H1 (cell line): ENCODE data around the gene TRHDE. TPM values are rescaled to one million over a fixed set of nuclear protein-coding genes. Genes with fewer than 3 reads are reported as not detected.

Source experiments
- CTCF ChIA-PET: fragments of 300-600 bp; sonication (Branson Sonifier 250); formaldehyde crosslinking; loops from one replicate; lab custom pipeline; 2021; ENCODE audit not compliant: partially characterized antibody; lab: Charles Lee
- POLR2A ChIA-PET: fragments of 300-600 bp; sonication (Branson Sonifier 250); formaldehyde crosslinking; loops from one replicate; lab custom pipeline; 2021; ENCODE audit warnings: inconsistent platforms; ENCODE audit not compliant: partially characterized antibody; lab: Charles Lee
- DNase-seq, 2 experiments: peaks; one replicate each; pipeline versions ENCODE4 v3.0.0 to v3.0.0-alpha.2; 2010 to 2022; ENCODE audit warnings: low spot score in 2 of 2, low read depth in 1 of 2, mixed read lengths in 1 of 2
- FAIRE-seq: peaks from 2 replicates; lab custom pipeline; 2011; peaks lifted over from hg19 to GRCh38; lab: Jason Lieb, UNC
- H2AFZ ChIP-seq: 2 replicates; pipeline ENCODE4 v1.8.1; 2012; ENCODE audit warnings: low read length, inconsistent platforms
- H2AK5ac ChIP-seq: 2 replicates; pipeline ENCODE4 v1.6.1; 2013; ENCODE audit warnings: low read depth, low read length
- H2BK120ac ChIP-seq: replicated peaks from 2 replicates; pipeline ENCODE3; 2013; ENCODE audit warnings: low read depth, low read length, inconsistent platforms
- H2BK12ac ChIP-seq: 2 replicates; pipeline ENCODE4 v1.6.1; 2013; ENCODE audit warnings: low read depth, low read length
- H2BK15ac ChIP-seq: 2 replicates; pipeline ENCODE4 v1.6.1; 2013; ENCODE audit warnings: low read length
- H2BK20ac ChIP-seq: 2 replicates; pipeline ENCODE4 v1.6.1; 2013; ENCODE audit warnings: low read length
- H2BK5ac ChIP-seq: 2 replicates; pipeline ENCODE4 v1.6.1; 2013; ENCODE audit warnings: low read depth, low read length
- H3K14ac ChIP-seq: 2 replicates; pipeline ENCODE4 v1.6.1; 2013; ENCODE audit warnings: inconsistent platforms; ENCODE audit not compliant: insufficient read length
- H3K18ac ChIP-seq: 2 replicates; pipeline ENCODE4 v1.6.1; 2013; ENCODE audit warnings: low read length; ENCODE audit errors: extremely low read depth
- H3K23ac ChIP-seq: 2 replicates; pipeline ENCODE4 v1.6.1; 2013; ENCODE audit warnings: inconsistent platforms; ENCODE audit not compliant: insufficient read length
- H3K23me2 ChIP-seq: 2 replicates; pipeline ENCODE4 v1.6.1; 2013; ENCODE audit warnings: low read depth, low read length
- H3K27ac ChIP-seq: 2 replicates; pipeline ENCODE4 v1.6.1; 2011; ENCODE audit warnings: low read depth, low read length, inconsistent platforms
- H3K27me3 ChIP-seq, 4 experiments: replicated peaks in 1 of 4; 1 replicate in 1 of 4; 2 replicates in 3 of 4; pipeline versions ENCODE4 v1.6.1 to v1.8.1; 2011 to 2013; ENCODE audit warnings: low read length in 3 of 4, mild to moderate bottlenecking in 3 of 4, inconsistent platforms in 2 of 4, mixed read lengths in 2 of 4, moderate library complexity in 1 of 4; ENCODE audit not compliant: control insufficient read depth in 3 of 4, insufficient read depth in 3 of 4; ENCODE audit errors: extremely low read depth in 1 of 4
- H3K36me3 ChIP-seq, 4 experiments: 2 replicates each; pipeline versions ENCODE4 v1.6.1 to v1.8.1; 2011 to 2013; ENCODE audit warnings: mild to moderate bottlenecking in 4 of 4, low read length in 3 of 4, moderate library complexity in 2 of 4, control low read depth in 1 of 4, inconsistent platforms in 1 of 4; ENCODE audit not compliant: insufficient read depth in 4 of 4, control insufficient read depth in 2 of 4
- H3K4ac ChIP-seq: replicated peaks from 2 replicates; pipeline ENCODE3; 2013; ENCODE audit warnings: low read length, low read depth, mixed read lengths, inconsistent platforms; ENCODE audit not compliant: insufficient read length
- H3K4me1 ChIP-seq, 4 experiments: replicated peaks in 1 of 4; 1 replicate in 1 of 4; 2 replicates in 3 of 4; pipeline versions ENCODE4 v1.6.1 to v1.8.1; 2011 to 2013; ENCODE audit warnings: low read length in 3 of 4, inconsistent platforms in 2 of 4, mixed read lengths in 1 of 4; ENCODE audit not compliant: insufficient read depth in 4 of 4, control insufficient read depth in 3 of 4
- H3K4me2 ChIP-seq, 2 experiments: 2 replicates each; pipeline versions ENCODE4 v1.6.1 to v1.8.1; 2011 to 2013; ENCODE audit warnings: low read depth in 2 of 2, low read length in 2 of 2, control low read depth in 1 of 2, inconsistent platforms in 1 of 2, mild to moderate bottlenecking in 1 of 2; ENCODE audit not compliant: insufficient read depth in 1 of 2
- H3K4me3 ChIP-seq, 4 experiments: fragments of 200-600, 300-600 bp in 1 of 4; sonication (generic), shearing (Covaris generic), sonication (Bioruptor Twin) in 1 of 4; 2 replicates each; pipeline versions ENCODE4 v1.5.1 to v1.8.1; 2011 to 2016; ENCODE audit warnings: low read length in 4 of 4, low read depth in 3 of 4, control low read depth in 2 of 4, inconsistent platforms in 2 of 4, mild to moderate bottlenecking in 2 of 4, mixed read lengths in 1 of 4, moderate library complexity in 1 of 4; ENCODE audit not compliant: insufficient read depth in 2 of 4; ENCODE audit errors: extremely low read depth in 1 of 4
- H3K56ac ChIP-seq: replicated peaks from 2 replicates; pipeline ENCODE3; 2013; ENCODE audit warnings: low read depth, mild to moderate bottlenecking, mixed read lengths, low read length, inconsistent platforms; ENCODE audit not compliant: insufficient read length
- H3K79me1 ChIP-seq: 2 replicates; pipeline ENCODE4 v1.6.1; 2013; ENCODE audit warnings: low read depth, low read length, control low read depth
- H3K79me2 ChIP-seq, 2 experiments: 2 replicates each; pipeline versions ENCODE4 v1.6.1 to v1.8.1; 2012 to 2013; ENCODE audit warnings: low read length in 2 of 2, mild to moderate bottlenecking in 2 of 2, inconsistent platforms in 1 of 2; ENCODE audit not compliant: insufficient read depth in 2 of 2, control insufficient read depth in 1 of 2
- H3K9ac ChIP-seq, 4 experiments: replicated peaks in 1 of 4; 1 replicate in 1 of 4; 2 replicates in 3 of 4; pipeline versions ENCODE4 v1.6.1 to v1.8.1; 2011 to 2013; ENCODE audit warnings: low read depth in 3 of 4, low read length in 3 of 4, control low read depth in 2 of 4, mild to moderate bottlenecking in 2 of 4, moderate library complexity in 2 of 4, inconsistent platforms in 1 of 4; ENCODE audit errors: extremely low read depth in 1 of 4
- H3K9me3 ChIP-seq, 2 experiments: 2 replicates each; pipeline versions ENCODE4 v1.6.1 to v1.8.1; 2012 to 2013; ENCODE audit warnings: mild to moderate bottlenecking in 2 of 2, moderate library complexity in 2 of 2, control low read depth in 1 of 2, inconsistent platforms in 1 of 2, low read depth in 1 of 2, low read length in 1 of 2, mixed read lengths in 1 of 2; ENCODE audit not compliant: insufficient read depth in 2 of 2
- H4K20me1 ChIP-seq, 2 experiments: replicated peaks in 1 of 2; 2 replicates each; pipeline versions ENCODE3 to v1.8.1; 2011 to 2013; ENCODE audit warnings: inconsistent platforms in 2 of 2, low read length in 2 of 2, mild to moderate bottlenecking in 1 of 2; ENCODE audit not compliant: insufficient read depth in 2 of 2, control insufficient read depth in 1 of 2
- H4K5ac ChIP-seq: 2 replicates; pipeline ENCODE4 v1.6.1; 2013; ENCODE audit warnings: low read length, low read depth, mixed read lengths, inconsistent platforms; ENCODE audit not compliant: insufficient read length
- H4K8ac ChIP-seq: 2 replicates; pipeline ENCODE4 v1.8.0; 2013; ENCODE audit warnings: mild to moderate bottlenecking, moderate library complexity, low read length, inconsistent platforms; ENCODE audit not compliant: insufficient read depth; ENCODE audit errors: extremely low read depth
- H4K91ac ChIP-seq: replicated peaks from 2 replicates; pipeline ENCODE3; 2013; ENCODE audit warnings: low read length, mixed read lengths, inconsistent platforms; ENCODE audit not compliant: insufficient read length
- BACH1 ChIP-seq: IDR thresholded peaks from 2 replicates; pipeline ENCODE4 v1.6.1; 2012; ENCODE audit warnings: low read length, improper control_type of control experiment
- CBX8 ChIP-seq: fragments of 300-800, 300-1000 bp; sonication (generic); IDR thresholded peaks from 2 replicates; pipeline ENCODE4 v1.7.1; 2016; ENCODE audit warnings: low read depth, low read length, borderline replicate concordance
- CHD2 ChIP-seq: IDR thresholded peaks from 2 replicates; pipeline ENCODE4 v1.6.1; 2012; ENCODE audit warnings: low read length, improper control_type of control experiment
- FOSL1 ChIP-seq: IDR thresholded peaks from 2 replicates; pipeline ENCODE4 v1.6.1; 2011; ENCODE audit warnings: mild to moderate bottlenecking, low read depth, low read length, moderate library complexity; ENCODE audit not compliant: insufficient read depth
- GTF2F1 ChIP-seq: IDR thresholded peaks from 2 replicates; pipeline ENCODE4 v1.6.1; 2012; ENCODE audit warnings: low read depth, low read length, improper control_type of control experiment, borderline replicate concordance
- JUND ChIP-seq: IDR thresholded peaks from 2 replicates; pipeline ENCODE4 v1.6.1; 2011; ENCODE audit warnings: mild to moderate bottlenecking, improper control_type of control experiment, low read length
- POLR2A ChIP-seq, 2 experiments: IDR thresholded peaks; 1 replicate in 1 of 2; 2 replicates in 1 of 2; pipeline ENCODE4 v1.6.1; 2011; ENCODE audit warnings: low read depth in 2 of 2, low read length in 2 of 2, mild to moderate bottlenecking in 2 of 2; ENCODE audit errors: control extremely low read depth in 1 of 2
- RNF2 ChIP-seq: fragments of 200-900, 300-1000 bp; sonication (generic); IDR thresholded peaks from 2 replicates; pipeline ENCODE4 v1.7.1; 2016; ENCODE audit warnings: borderline replicate concordance, low read depth, mild to moderate bottlenecking, antibody characterized with exemption, low read length; ENCODE audit not compliant: poor library complexity, severe bottlenecking; ENCODE audit errors: missing control alignments
- SIX5 ChIP-seq: IDR thresholded peaks from 2 replicates; pipeline ENCODE4 v1.6.1; 2011; ENCODE audit warnings: mild to moderate bottlenecking, low read depth, low read length
- SRF ChIP-seq: IDR thresholded peaks from 2 replicates; pipeline ENCODE4 v1.6.1; 2011; ENCODE audit warnings: mild to moderate bottlenecking, low read depth, low read length, moderate library complexity
- TBP ChIP-seq: IDR thresholded peaks from 2 replicates; pipeline ENCODE4 v1.6.1; 2011; ENCODE audit warnings: low read depth, low read length, improper control_type of control experiment
- TEAD4 ChIP-seq: IDR thresholded peaks from 2 replicates; pipeline ENCODE4 v1.6.1; 2012; ENCODE audit warnings: low read depth, low read length, inconsistent platforms, mixed read lengths
- WGBS, 2 experiments: shearing (Covaris generic) in 1 of 2; methylation state at CpG; one replicate each; pipeline versions ENCODE4 v1.1.6 to v1.1.7; 2013 to 2015; ENCODE audit warnings: low lambda C conversion rate in 2 of 2, mixed read lengths in 2 of 2, inconsistent platforms in 1 of 2, low coverage in 1 of 2, missing lambda C conversion rate in 1 of 2; ENCODE audit not compliant: insufficient replicate concordance in 2 of 2, insufficient coverage in 1 of 2, insufficient read length in 1 of 2; ENCODE audit errors: extremely low coverage in 1 of 2, missing lambda C conversion rate in 1 of 2; 5-methylcytosine and 5-hydroxymethylcytosine counted together
- polyA plus RNA-seq, 7 experiments: library from polyadenylated mRNA; depleted of rRNA in 3 of 7; stranded (reverse) in 5 of 7; unstranded in 2 of 7; fragments of >200 nt in 5 of 7; fragments of 200-250 nt in 2 of 7; gene quantifications; 1 replicate in 5 of 7; 2 replicates in 1 of 7; 4 replicates in 1 of 7; pipeline versions ENCODE4 v1.2.1 to v1.2.3, GENCODE V29; 2011 to 2013; ENCODE audit warnings: missing spikeins in 2 of 7, mixed read lengths in 2 of 7
- total RNA-seq: library from RNA; stranded (reverse); fragmentation: NEBNext Ultra II Directional; extraction: Animal tissue kit (Norgen Biotek cat#: 25700); gene quantifications from 2 replicates; pipeline ENCODE4 v1.2.1, GENCODE V29; 2021
- TF ChIP-seq, protein P1 (sequence below), 3 experiments: IDR thresholded peaks; 1 replicate in 2 of 3; 2 replicates in 1 of 3; pipeline versions ENCODE4 v1.5.1 to v1.6.1; 2011; ENCODE audit warnings: low read length in 3 of 3, mild to moderate bottlenecking in 3 of 3, inconsistent platforms in 2 of 3, low read depth in 1 of 3, moderate library complexity in 1 of 3; ENCODE audit not compliant: insufficient read depth in 1 of 3; ENCODE audit errors: control extremely low read depth in 1 of 3

Gene TRHDE
- total and polyA plus RNA-seq, 2 of the 8 experiments (the other 6 are each of a cell fraction or from before 2014, with no cell fraction given): 1.3 to 5.0 TPM

DNA sequence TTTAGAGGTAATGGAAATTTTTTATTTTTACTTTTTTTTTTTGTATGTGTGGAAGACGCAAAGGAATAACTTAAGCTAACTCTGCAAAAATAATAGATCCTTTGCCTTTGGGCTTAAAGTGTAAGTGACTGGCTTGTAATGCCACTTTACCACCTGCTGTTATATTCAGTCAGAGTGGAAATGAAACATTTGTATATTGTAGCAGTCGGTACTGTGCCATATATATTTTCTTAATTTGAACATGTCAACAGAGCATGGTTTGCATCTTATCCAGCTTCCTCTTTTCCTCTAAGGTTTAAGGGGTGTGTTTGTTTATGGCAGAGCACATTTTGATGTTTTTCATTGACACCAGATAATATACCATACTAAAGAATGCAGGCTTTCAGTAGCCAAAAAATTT, 176.6 kb downstream of the TRHDE start:
- Histone ChIP-seq H2BK5ac (no peak overlapping the region), H3K9ac (no peak overlapping the region), H3K9me3 (peaks cover 9 to 14% of the 10 kb centered on the region in 2 experiments), H2BK20ac (no peak overlapping the region), H2BK12ac (no peak overlapping the region), H3K23ac (no peak overlapping the region), H3K27ac (no peak overlapping the region), H3K56ac (no peak overlapping the region), H3K14ac (no peak overlapping the region), H2AK5ac (no peak overlapping the region), H3K18ac (no peak overlapping the region), H3K4me1 (peaks cover 0 to 2% (median under 1%) of the 10 kb centered on the region in 4 experiments; a peak in 2 of 7 replicates), H4K8ac (no peak overlapping the region), H4K5ac (no peak overlapping the region), H3K4ac (no peak overlapping the region), H2BK120ac (no peak overlapping the region), H3K79me1 (no peaks in the 10 kb centered on the region), H4K91ac (no peak overlapping the region), H2BK15ac (no peak overlapping the region), H3K4me3 (no peak overlapping the region), H3K4me2 (no peak overlapping the region), H3K23me2 (no peaks in the 10 kb centered on the region), H2AFZ (no peak overlapping the region), H3K27me3 (no peaks in the 10 kb centered on the region), H4K20me1 (no peaks in the 10 kb centered on the region), H3K79me2 (no peaks in the 10 kb centered on the region), H3K36me3 (no peaks in the 10 kb centered on the region; a peak in 2 of 8 replicates)
- POLR2A ChIA-PET: no interaction called here
- FAIRE-seq: no peak
- CTCF ChIA-PET: interaction anchor here (0.7 kb wide), 1 partner anchor 1995 kb away, joined by 3 read pairs; no protein-coding TSS in a partner anchor
- no peak for DNase-seq
- 71% methylated on average over 2 of the region's 2 CpGs; no CpG with 5 or more reads in 1 of the 2 experiments for WGBS, 2 experiments
- TF ChIP-seq POLR2A (IDR thresholded peaks at IDR 0.05; ENCODE audit: control extremely low read depth in 1 of 2, low read depth in 2 of 2, low read length in 2 of 2): no peak
- no peak for TF ChIP-seq BACH1
- TF ChIP-seq FOSL1: no peak
- TF ChIP-seq TBP: no peak
- TF ChIP-seq JUND: no peak
- no peak for TF ChIP-seq TEAD4
- no peak for TF ChIP-seq CHD2
- no peak for TF ChIP-seq GTF2F1
- TF ChIP-seq CBX8: no peak
- no peak for TF ChIP-seq RNF2
- TF ChIP-seq SRF: no peak
- TF ChIP-seq SIX5: no peak
- TF ChIP-seq, protein P1, sequence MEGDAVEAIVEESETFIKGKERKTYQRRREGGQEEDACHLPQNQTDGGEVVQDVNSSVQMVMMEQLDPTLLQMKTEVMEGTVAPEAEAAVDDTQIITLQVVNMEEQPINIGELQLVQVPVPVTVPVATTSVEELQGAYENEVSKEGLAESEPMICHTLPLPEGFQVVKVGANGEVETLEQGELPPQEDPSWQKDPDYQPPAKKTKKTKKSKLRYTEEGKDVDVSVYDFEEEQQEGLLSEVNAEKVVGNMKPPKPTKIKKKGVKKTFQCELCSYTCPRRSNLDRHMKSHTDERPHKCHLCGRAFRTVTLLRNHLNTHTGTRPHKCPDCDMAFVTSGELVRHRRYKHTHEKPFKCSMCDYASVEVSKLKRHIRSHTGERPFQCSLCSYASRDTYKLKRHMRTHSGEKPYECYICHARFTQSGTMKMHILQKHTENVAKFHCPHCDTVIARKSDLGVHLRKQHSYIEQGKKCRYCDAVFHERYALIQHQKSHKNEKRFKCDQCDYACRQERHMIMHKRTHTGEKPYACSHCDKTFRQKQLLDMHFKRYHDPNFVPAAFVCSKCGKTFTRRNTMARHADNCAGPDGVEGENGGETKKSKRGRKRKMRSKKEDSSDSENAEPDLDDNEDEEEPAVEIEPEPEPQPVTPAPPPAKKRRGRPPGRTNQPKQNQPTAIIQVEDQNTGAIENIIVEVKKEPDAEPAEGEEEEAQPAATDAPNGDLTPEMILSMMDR (IDR thresholded peaks at IDR 0.05; ENCODE audit: control extremely low read depth in 1 of 3, insufficient read depth in 1 of 3, low read depth in 1 of 3, low read length in 3 of 3): no peak
